HG03378 (cell line): ENCODE data around the gene SEPTIN1.
"Not testable (repeated sequence)": the region's sequence is repeated elsewhere in the genome, so short reads cannot be mapped to it uniquely, and the experiment has no call there.

Experiments
- ATAC-seq: cut with Tn5 transposase; IDR thresholded peaks from one replicate; pipeline ENCODE4 v1.9.1; 2021; ENCODE audit warnings: mild to moderate bottlenecking, moderate library complexity; ENCODE audit not compliant: unreplicated experiment

The SEPTIN1 gene

DNA sequence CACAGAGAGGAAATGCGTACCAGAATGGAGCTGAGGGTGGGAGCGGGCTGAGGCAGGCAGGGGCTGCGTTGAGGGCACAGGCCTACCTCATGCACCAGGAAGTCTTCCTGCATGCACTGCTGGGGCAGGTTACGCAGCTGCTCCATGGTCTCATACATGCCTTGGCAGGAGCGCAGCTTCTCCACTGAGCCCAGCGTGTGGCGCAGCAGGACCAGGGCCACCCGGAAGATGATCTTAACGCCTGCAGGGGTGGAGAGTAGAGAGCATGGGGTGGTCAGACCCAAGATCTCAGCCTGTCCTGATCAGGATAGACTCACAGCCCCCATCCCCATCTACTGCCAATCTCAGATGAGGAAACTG lies 23.8 kb downstream of the SEPTIN1 start:
- no peak for ATAC-seq

DNA sequence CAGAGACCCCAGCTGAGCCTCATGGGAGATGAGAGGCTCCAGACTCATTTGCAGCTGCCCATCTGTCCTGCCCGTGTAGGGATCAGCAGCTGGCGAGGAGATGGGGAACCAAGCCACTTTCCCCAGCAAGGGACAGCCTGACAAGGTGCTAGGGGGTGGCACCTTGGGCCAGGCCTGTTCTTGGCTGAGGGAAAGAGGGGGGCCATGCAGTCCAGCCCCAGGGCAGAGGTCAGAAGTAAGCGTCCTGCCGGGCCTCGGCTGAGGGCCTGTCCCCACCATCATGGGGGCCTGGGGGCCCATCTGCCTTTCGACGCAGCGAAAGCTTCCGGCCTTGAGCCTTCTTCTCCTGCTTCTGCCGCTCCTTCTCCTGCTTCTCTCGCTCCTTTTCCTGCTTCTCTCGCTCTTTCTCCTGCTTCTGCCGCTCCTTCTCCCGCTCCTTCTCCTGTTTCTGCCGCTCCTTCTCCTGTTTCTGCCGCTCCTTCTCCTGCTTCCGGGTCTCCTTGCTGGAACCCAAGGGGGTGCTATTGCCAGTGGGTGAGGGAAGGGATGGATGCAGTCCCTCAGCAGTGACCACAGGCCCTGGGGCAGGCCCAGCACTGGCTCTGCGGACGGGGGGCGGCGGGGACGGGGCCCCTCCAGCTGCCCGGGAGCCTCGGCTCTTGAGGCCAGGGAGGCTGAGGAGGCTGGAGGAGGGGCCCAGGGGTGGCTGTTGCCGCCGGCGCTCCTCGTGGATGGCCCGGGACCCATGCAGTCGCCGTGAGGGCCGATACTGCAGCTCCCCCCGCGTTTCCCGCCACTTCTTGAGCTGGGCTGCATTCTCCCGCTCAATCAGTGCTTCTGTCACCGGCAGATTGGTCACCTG lies 24.4 kb downstream of the SEPTIN1 start:
- no peak for ATAC-seq

DNA sequence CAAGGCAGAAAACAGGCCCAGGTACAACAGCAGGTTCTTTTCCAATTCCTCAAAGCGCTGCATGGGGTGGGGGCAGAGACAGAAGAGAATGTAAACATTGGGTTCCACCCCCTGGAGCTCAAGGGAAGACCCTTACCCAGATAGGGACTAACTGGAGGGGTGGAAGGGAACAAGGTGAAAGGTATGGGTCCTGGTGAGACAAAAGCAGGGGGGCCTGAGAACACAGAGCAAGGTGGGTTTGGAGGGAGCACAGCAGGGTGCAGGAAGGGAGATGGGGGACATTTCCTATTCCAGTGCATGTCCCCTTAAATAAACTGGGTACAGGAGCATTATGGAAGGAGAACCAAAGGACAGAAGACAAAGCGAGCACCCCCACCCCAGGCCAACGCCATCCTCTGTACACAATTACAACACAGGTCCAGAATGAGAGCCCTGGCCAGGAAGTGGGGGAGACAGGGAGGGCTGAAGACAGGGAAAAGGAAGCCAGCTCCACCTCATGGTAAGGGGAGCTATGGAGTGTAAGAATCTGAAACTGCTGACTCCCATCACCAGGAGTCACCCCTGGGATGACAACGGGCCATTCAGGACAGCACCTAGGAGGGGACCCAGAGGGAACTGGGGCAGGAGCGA lies 25.2 kb downstream of the SEPTIN1 start:
- no peak for ATAC-seq

DNA sequence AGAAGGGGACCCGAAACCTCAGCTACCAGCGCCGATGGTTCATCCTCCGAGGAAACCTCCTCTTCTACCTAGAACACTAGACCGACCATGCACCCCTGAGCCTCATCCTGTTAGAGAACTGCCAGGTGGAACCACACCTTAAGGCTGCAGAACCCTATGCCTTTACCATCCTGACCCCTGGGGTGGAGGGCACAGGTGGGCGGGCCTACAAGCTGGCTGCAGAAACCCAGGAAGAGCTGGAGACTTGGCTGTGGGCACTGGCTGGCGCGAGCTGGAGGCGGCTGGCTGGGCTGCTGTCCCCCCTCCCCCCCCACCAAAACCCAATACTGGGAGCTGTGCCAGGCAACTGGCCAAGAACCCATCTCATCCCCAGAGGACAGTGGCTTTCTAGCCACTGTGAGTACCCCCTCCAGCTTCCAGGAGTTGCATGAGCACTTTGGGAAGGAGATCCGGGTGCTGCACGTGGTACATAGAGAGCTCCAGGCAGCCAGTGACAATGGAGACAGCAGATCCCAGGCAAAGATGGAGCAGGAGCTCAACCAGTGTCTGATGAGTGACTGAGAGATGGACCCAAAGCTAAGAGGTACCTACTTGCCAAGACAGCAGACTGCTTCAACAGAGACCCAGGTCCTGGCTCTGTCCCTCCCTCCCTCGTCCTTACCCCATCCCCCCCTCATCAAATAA lies 25.8 kb downstream of the SEPTIN1 start:
- ATAC-seq, result no peak

DNA sequence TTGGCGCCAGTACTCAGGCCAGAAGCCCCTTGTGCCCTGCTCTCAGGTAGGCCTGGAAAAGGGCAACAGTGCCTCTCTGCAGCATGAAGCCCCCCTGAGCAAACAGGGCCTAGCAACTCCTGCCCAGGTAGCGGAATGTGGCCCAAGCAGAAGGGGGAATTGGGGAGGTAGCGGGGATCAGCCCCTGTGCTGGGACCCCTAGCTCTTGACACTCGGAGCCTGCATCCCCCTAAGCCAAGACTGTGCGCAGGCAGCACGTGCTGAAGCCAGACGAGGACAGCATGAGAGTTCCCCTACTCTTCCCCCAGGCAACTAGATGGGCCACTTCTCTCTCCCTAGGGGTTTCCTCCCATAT lies 26.4 kb downstream of the SEPTIN1 start:
- ATAC-seq, result no peak

DNA sequence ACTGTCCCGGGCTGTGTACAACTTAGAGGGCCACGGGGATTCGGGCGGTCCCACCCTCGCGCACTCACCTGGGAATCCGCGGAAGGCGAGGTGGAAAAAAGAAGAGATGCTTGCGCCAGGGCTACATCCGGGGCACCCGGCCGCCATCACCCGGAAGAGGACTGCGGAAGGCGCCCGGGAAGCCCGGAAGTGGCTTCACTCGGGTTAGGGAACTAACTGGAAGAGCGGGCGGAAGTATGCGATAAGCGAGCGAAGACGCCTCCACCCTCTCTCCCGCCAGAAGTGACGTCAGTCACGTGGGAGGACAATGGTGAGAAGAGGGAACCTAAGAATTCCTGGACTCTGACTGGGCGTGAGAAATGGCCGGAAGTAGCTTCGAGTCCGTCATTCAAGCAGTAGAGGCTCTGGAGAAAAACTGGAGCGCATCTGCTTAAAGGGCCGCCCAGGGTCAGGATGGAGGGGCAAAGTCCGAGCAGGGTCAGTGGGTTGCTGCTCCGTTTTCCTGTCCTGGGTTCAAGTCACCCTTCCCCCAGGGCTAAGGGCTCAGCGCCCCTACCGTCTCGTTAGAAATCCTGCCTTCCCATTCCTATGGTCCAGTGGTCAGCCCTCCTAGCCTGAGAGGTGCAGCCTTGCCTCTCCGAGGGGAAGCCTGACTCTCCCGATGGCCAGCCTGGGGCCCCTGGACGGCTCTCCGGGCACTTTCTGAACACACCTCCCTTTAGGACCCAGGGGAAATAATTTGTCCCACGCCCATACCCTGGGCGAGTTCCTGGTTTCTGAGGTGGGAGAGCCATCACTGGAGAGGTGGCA lies 27.0 kb downstream of the SEPTIN1 start, which contains the start of gene CD2BP2:
Gene CD2BP2, minus strand, starts transcription at position 165 of the 810 bp plus-strand sequence. CDS start 627 bp downstream, outside the sequence.
- peak; percentile 43 for ATAC-seq

DNA sequence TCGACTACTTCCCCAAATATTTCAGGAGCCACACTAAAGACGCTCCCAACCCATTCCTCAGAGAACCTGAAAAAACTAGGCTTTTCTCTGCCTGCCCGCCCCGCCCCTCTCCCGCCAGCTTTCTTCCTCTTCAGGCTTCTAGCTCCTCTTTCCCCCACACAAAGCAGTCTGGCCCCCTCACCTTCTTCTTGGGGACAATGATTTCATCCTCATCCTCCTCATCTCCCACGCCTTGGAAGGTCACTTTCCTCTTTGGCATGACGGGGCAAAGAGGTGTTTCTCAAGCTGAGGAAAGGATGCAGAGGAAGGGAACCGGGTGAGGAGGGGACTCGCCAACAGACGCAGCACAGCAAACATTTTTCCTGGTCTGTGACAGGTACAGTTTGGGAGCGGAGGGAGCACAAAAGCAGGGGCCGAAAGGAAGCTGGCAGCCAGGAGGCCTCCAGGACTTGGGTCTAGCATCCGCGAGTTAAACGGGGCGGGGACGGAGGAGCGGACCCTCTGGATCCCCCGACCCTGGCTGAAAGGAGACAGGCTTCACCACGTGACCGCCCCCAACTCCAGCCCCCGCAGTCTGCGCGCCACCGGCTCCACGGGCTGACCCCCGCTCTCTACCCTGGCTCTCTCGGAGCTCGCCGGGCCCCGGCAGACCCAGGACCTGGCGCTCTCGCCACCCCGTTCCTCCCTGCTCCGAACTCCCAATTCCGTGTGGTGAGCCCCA lies 27.8 kb downstream of the SEPTIN1 start:
- no peak for ATAC-seq

DNA sequence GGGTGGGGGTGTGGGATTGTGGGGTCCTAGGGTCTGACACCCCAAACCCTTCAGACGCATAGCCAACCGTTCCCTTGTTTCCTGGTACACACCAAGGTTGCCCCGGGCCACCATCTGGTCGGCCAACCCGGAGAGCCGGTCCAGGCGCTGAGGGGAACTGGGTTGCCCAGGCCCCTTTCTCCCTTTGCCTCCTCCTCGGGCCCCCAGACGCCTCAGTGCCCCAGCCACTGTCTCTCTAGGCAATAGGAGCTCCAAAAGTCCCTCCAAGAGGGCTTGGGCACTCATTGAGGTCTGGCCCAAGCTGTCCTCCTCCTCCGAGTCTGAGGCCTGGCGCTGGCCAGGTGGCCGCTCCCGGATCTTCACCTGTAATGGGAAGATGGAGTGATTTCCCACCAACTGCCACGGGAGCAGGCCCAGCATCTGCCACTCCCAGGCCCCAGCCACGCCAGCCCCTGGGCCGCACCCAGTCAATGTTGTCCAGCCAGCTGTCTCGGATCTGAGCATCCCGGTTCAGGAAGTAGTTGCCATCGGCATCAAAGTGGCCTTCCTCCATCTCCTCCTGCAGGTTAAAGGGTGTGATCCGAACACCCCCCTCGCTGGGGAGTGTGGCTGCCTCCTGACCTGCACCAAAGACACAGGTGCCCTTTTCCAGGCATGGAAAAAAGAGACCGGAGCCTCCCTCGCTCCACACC lies 28.8 kb downstream of the SEPTIN1 start:
- no peak for ATAC-seq

DNA sequence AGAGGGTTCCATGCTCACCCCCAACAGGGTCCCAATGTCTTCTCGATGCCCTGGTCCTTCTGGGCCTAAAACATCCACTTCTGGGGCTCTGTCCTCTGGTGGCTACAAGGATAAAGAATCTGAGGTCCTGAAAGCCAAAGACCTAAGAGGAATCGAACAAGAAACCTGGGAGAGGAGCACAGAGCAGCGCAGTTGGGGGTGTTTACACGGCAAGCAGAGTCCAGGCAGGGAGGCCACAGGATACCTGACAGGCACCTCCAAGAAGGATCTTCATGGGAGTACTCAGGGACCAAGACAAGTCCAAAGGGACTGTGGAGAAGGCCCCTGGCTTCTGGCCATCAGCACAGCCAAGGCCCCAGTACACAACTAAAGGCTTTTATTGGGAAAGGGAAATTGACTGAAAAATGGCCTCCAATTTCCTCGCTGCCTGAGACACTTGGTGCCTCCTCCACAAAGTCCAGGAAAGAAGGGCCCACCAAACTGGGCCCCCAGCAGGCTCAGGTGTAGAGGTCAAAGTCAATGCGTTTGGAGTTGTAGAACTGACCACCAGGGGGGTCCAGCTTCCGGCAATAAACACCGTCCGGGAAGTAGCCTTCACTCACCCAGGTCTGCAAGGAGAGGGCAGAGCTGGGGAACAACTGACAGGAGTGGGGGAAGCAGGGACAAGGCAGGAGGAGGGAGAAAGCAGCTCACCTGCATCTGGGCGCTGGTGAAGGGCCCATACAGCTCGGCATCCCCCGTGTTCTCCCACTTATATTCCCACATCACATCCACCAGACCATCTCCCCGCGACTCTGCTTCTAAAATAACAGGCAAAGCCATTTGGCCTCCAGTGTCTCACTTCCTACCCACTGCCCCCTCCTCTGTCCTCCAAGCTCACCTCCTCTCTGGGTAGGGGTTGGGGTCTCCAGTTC lies 29.6 kb downstream of the SEPTIN1 start:
- ATAC-seq, result no peak

DNA sequence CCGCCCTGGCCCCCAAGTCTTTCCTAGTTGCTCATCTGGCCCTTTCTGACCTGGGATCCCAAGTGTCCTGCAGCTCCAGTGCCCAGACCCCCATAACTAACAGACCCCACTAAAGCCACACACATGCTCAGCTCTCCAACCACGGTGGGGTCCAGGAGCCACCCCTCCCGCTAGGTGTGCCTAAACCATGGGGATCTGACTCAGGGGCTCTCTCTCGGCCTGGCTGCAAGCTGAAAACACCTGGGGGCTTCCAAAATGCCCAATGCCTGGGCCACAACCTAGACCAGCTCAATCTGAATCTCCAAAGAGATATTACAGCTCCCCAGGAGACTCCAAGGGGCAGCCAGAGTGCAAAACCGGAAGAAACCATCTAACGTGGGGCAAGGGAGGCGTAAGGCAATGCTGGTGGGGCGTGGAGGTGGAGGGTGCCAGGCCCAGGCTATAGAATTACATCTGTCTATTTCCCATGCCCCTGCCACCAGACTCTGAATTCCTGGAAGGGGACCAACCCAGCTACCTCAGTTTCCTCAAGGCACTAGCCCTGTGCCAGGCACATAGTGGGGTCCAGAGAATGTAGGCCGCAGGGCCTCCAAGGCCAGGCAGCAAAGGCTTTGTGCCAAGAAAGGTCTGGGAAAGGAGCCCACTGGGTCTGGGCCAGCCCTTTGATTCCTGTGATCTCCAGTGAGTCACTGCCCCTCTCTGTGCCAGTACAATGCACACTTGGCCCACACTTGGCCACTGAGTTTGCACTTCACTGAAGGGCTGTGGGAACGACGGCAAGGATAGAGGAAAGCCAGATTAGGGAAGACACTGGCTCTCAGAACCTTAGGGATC lies 30.6 kb downstream of the SEPTIN1 start:
- no peak for ATAC-seq

DNA sequence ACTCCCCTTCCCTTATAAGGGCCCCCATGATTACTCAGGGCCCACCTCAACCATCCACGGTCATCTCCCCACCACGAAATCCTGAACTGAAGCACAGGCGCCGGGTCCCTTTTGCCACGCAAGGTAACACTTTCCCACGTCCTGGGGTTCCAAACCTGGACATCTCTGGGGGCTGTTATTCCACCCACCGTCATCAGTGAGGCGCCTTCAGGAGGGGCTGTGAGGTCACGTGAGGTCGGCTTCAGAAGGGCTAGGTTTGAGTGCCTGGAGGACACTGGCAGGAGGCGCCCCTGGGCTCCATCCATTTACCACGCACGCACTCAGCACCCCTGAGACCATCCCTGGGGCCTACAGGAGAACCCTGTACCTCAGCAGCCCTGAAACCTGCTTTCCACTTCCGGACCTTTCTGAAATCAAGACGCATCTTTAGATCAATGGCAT lies 31.3 kb downstream of the SEPTIN1 start:
- no peak for ATAC-seq

DNA sequence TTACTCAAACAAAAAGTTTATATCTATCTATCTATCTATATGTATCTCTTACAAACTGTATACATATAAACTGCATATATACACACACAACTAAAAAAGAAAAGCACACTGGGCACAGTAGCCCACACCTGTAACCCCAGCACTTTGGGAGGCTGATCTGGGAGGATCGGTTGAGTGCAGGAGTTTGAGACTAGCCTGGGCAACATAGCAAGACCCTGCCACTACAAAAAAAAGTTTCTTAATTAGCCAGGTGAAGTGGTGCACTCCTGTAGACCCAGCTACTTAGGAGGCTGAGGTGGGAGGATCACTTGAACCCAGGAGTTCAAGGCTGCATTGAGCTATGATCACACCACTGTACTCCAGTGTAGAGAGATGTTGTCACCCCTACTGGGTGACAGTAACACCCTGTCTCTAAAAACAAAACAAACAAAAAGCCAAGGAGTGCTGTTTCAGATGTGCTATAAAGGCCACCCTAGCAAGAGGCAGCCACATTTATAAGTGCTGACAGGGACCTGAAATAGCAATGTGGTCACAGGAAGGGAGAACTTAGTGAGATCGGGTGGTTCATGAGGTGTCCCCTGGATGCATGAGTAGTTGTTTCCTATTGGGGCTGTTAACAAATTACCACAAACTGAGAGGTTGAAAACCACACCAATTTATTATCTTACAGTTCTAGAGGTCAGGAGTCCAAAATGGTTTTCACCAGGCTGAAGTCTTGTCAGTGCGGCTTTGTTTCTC lies 32.1 kb downstream of the SEPTIN1 start:
- ATAC-seq, result peak; percentile 45

DNA sequence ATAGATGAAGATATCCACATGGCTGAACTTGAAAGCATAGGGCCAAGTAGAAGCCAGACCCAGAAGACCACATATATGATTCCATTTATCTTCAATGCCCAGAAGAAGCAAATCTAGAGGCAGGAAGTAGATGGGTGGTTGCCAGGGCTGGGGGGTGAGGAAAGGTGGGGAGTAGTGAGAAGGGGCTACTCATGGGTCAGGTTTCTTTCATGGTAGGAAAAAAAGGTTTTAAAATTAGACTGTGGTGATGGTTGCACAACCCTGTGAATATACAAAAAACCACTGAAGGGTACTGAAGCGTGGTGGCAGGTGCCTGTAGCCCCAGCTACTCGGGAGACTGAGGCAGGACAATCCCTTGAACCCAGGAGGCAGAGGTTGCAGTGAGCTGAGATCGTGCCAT lies 32.7 kb downstream of the SEPTIN1 start:
- ATAC-seq, result no peak

DNA sequence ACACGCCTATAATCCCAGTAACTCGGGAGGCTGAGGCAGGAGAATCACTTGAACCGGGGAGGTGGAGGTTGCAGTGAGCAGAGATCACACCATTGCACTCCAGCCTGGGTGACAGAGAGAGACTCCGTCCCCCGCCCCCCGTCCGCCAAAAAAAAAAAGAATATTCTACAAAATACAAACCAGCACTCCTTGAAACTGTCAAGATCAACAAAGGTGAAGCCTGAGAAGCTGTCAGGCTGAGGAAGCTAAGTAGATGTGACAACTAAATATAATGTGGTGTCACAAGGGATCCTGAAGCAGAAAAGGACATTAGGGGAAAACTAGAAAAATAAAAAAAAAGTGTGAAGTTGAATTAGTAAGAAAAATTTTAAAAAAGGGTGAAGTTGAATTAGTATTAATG lies 33.4 kb downstream of the SEPTIN1 start:
- ATAC-seq, result no peak

DNA sequence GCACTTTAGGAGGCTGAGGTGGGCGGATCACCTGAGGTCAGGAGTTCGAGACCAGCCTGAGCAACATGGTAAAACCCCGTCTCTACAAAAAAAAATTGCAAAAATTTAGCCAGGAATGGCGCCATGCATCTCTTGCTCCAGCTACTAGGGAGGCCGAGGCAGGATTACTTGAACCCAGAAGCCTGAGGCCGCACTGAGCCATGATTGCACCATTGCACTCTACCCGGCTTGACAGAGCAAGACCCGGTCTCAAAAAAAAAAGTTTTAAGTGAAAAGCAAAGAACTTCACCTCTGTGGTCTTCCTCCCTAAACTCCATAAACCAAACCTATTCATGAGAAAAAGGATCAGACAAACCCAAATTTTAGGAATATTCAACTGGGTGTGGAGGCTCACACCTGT lies 34.2 kb downstream of the SEPTIN1 start:
- no peak for ATAC-seq

DNA sequence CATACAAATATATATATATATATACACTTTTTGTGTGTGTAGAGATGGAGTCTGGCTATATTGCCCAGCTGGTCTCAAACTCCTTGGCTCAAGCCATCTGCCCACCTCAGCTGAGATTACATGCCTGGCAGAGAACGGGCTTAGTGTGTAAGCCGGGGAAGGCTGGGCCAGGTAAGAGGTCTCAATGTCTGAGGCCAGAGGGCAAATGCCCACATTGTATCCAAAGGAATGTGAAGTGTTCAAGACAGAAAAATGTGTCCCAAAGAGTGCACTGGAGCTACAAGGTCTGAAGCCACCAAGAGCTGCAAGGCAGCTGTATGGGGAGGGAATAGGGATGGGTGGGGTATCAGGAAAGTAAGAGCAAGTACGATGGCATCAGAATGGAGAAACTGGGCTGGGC lies 36.1 kb downstream of the SEPTIN1 start:
- ATAC-seq, result no peak

DNA sequence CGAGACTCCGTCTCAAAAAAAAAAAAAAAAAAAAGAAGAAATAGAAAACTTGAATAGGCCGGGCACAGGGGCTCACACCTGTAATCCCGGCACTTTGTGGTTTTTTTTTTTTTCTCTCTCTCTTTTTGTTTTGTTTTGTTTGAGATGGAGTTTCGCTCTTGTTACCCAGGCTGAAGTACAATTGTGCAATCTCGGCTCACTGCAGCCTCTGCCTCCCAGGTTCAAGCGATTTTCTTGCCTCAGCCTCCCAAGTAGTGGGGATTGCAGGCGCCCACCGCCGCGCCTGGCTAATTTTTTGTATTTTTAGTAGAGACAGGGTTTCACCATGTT lies 38.9 kb downstream of the SEPTIN1 start:
- not testable (repeated sequence) for ATAC-seq
